Panc1 (cell line): ENCODE results near the gene ATP6V0B. TPM values are rescaled to one million over a fixed set of nuclear protein-coding genes. Genes with fewer than 3 reads are reported as not detected.

Experiments used
- ATAC-seq: fragments of 200-7000 bp; cut with Tn5 transposase; 2 replicates; pipeline ENCODE4 v1.9.1; 2020; ENCODE audit warnings: mild to moderate bottlenecking, moderate library complexity
- BruUV-seq: library from RNA; stranded (reverse); fragments of 400-500 nt; replicated peaks from 2 replicates; lab custom pipeline; 2021; lab: Mats Ljungman, UMichigan
- CTCF ChIA-PET: fragments of 300-600 bp; sonication (Branson Sonifier 250); formaldehyde crosslinking; loops from one replicate; lab custom pipeline; 2022; ENCODE audit warnings: antibody characterized with exemption; lab: Charles Lee
- POLR2A ChIA-PET: fragments of 300-600 bp; sonication (Branson Sonifier 250); formaldehyde crosslinking; loops from one replicate; lab custom pipeline; 2022; ENCODE audit warnings: antibody characterized with exemption; lab: Charles Lee
- DNase-seq: peaks from one replicate; pipeline ENCODE4 v3.0.0-alpha.2; 2010; ENCODE audit warnings: low read depth, low spot score
- H3K27ac ChIP-seq: 2 replicates; pipeline ENCODE4 v1.5.1; 2011; ENCODE audit warnings: mild to moderate bottlenecking, low read length, inconsistent platforms
- H3K27me3 ChIP-seq: fragments of 200-500 bp; sonication (Bioruptor generic); 2 replicates; pipeline ENCODE4 v1.6.0; 2014; ENCODE audit warnings: low read length, inconsistent platforms; ENCODE audit not compliant: control insufficient read depth, insufficient read depth
- H3K36me3 ChIP-seq: fragments of 200-500 bp; sonication (Bioruptor generic); 2 replicates; pipeline ENCODE4 v1.5.1; 2014; ENCODE audit warnings: inconsistent platforms, mild to moderate bottlenecking, low read length, moderate library complexity; ENCODE audit not compliant: control insufficient read depth, insufficient read depth
- H3K4me1 ChIP-seq: 2 replicates; pipeline ENCODE4 v1.5.1; 2011; ENCODE audit warnings: inconsistent platforms, mild to moderate bottlenecking, low read length, moderate library complexity; ENCODE audit not compliant: control insufficient read depth, insufficient read depth
- H3K4me3 ChIP-seq, 2 experiments: 2 replicates each; pipeline ENCODE4 v1.5.1; 2011 to 2012; ENCODE audit warnings: low read depth in 2 of 2, low read length in 2 of 2, mild to moderate bottlenecking in 2 of 2, inconsistent platforms in 1 of 2, moderate library complexity in 1 of 2
- H3K9me3 ChIP-seq: fragments of 200-500 bp; sonication (Bioruptor generic); 2 replicates; pipeline ENCODE4 v1.5.1; 2014; ENCODE audit warnings: low read depth, mild to moderate bottlenecking, inconsistent platforms, low read length, moderate library complexity; ENCODE audit not compliant: control insufficient read depth, insufficient read depth
- CTCF ChIP-seq: fragments of 450-650 bp; IDR thresholded peaks from 2 replicates; pipeline ENCODE4 v1.5.1; 2017; ENCODE audit warnings: mild to moderate bottlenecking
- POLR2AphosphoS5 ChIP-seq: IDR thresholded peaks from 2 replicates; pipeline ENCODE4 v1.6.1; 2012; ENCODE audit warnings: mild to moderate bottlenecking, low read depth, low read length, moderate library complexity
- REST ChIP-seq, 2 experiments: IDR thresholded peaks; 2 replicates each; pipeline ENCODE4 v1.6.1; 2011 to 2012; ENCODE audit warnings: low read depth in 2 of 2, control low read depth in 1 of 2, low read length in 1 of 2, mild to moderate bottlenecking in 1 of 2, moderate library complexity in 1 of 2; ENCODE audit not compliant: insufficient read depth in 1 of 2
- SIN3A ChIP-seq: IDR thresholded peaks from 2 replicates; pipeline ENCODE4 v1.6.1; 2012; ENCODE audit warnings: low read depth, mild to moderate bottlenecking, low read length, moderate library complexity, borderline replicate concordance; ENCODE audit not compliant: insufficient read depth
- TCF7L2 ChIP-seq: IDR thresholded peaks from 2 replicates; pipeline ENCODE4 v1.6.1; 2011; ENCODE audit warnings: mild to moderate bottlenecking, low read depth, low read length, inconsistent platforms
- in situ Hi-C: cut with HindIII; loops from 2 replicates; pipeline ENCODE4 v1.10.0; 2016; ENCODE audit warnings: low sequenced_read_pairs, low pct_unique_long_range_greater_than_20kb
- intact Hi-C: fragments of 100-400 bp; cut with micrococcal nuclease; formaldehyde crosslinking; loops from one replicate; pipeline ENCODE4 v1.10.0; 2022; ENCODE audit not compliant: unreplicated experiment
- total RNA-seq: library from RNA; stranded (reverse); gene quantifications from one replicate; pipeline ENCODE4 v1.2.1, GENCODE V29; 2021; ENCODE audit not compliant: unreplicated experiment

The ATP6V0B gene
- total RNA-seq, 1 experiment from 2014 or later: 134 TPM

GRCh38 chr1:43983253-43983899 lies 8.6 kb downstream of the ATP6V0B start:
- BruUV-seq: no TSS peak
- ChIA-PET CTCF (no interaction called here), POLR2A (no interaction called here)
- no peak overlapping the region for H3K27ac ChIP-seq
- no peak overlapping the region for H3K4me3 ChIP-seq
- DNase-seq (no peak), ATAC-seq (no peak)
- no peaks in the 10 kb centered on the region for H3K27me3 ChIP-seq
- no peaks in the 10 kb centered on the region for H3K9me3 ChIP-seq
- H3K4me1 ChIP-seq: peaks cover 11% of the 10 kb centered on the region
- H3K36me3 ChIP-seq: 0 out of 2 replicates have a peak, but pooled peaks cover 3% of the 10 kb centered on the region
- intact Hi-C loops (no loop called here), in situ Hi-C loops (no loop called here)
- TF ChIP-seq REST (IDR thresholded peaks at IDR 0.05; ENCODE audit: insufficient read depth in 1 of 2, low read depth in 2 of 2, low read length in 1 of 2) (no peak), TCF7L2 (no peak), SIN3A (no peak), CTCF (no peak), POLR2AphosphoS5 (no peak)

GRCh38 chr1:43984855-43985254 lies 10.1 kb downstream of the ATP6V0B start:
- no TSS peak for BruUV-seq
- CTCF ChIA-PET: interaction anchor here (0.5 kb wide), 1 partner anchor 1219 kb away, joined by 3 read pairs; no protein-coding TSS in a partner anchor
- in situ Hi-C loops (no loop called here), intact Hi-C loops (no loop called here)
- TF ChIP-seq SIN3A: no peak
- TF ChIP-seq TCF7L2: no peak
- TF ChIP-seq REST (IDR thresholded peaks at IDR 0.05; ENCODE audit: insufficient read depth in 1 of 2, low read depth in 2 of 2, low read length in 1 of 2): no peak
- TF ChIP-seq CTCF: no peak
- Histone ChIP-seq H3K9me3 (no peaks in the 10 kb centered on the region), H3K4me1 (peaks cover 11% of the 10 kb centered on the region), H3K36me3 (0 out of 2 replicates have a peak, but pooled peaks cover 3% of the 10 kb centered on the region), H3K27ac (no peak overlapping the region), H3K4me3 (no peak overlapping the region), H3K27me3 (no peaks in the 10 kb centered on the region)
- POLR2A ChIA-PET: no interaction called here
- no peak for ATAC-seq
- DNase-seq: no peak
